ENCODE measurements around the gene KNOP1. TPM values are rescaled to one million over a fixed set of nuclear protein-coding genes. Genes with fewer than 3 reads are reported as not detected.
"Not testable (repeated sequence)": the region's sequence is repeated elsewhere in the genome, so short reads cannot be mapped to it uniquely, and the experiment has no call there.

Gene KNOP1
- total RNA-seq, 6 experiments from 2014 or later, result 11.0 to 16.3 (median 13.9) TPM

GRCh38 chr16:19685176-19685575 lies 32.9 kb downstream of the KNOP1 start:
- DNase-seq, result no peak
- H3K27ac Mint-ChIP-seq, result no peak overlapping the region
- H3K4me1 Mint-ChIP-seq (ENCODE audit: low read depth), result no peaks in the 10 kb centered on the region
- peaks cover 42% of the 10 kb centered on the region for H3K36me3 Mint-ChIP-seq (ENCODE audit: low read depth)
- TF ChIP-seq, protein P1, sequence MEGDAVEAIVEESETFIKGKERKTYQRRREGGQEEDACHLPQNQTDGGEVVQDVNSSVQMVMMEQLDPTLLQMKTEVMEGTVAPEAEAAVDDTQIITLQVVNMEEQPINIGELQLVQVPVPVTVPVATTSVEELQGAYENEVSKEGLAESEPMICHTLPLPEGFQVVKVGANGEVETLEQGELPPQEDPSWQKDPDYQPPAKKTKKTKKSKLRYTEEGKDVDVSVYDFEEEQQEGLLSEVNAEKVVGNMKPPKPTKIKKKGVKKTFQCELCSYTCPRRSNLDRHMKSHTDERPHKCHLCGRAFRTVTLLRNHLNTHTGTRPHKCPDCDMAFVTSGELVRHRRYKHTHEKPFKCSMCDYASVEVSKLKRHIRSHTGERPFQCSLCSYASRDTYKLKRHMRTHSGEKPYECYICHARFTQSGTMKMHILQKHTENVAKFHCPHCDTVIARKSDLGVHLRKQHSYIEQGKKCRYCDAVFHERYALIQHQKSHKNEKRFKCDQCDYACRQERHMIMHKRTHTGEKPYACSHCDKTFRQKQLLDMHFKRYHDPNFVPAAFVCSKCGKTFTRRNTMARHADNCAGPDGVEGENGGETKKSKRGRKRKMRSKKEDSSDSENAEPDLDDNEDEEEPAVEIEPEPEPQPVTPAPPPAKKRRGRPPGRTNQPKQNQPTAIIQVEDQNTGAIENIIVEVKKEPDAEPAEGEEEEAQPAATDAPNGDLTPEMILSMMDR (IDR thresholded peaks at IDR 0.05), result no peak
- no peak overlapping the region for H3K4me3 Mint-ChIP-seq
- H3K27me3 Mint-ChIP-seq (ENCODE audit: insufficient read depth), result no peaks in the 10 kb centered on the region; the same call in none of the 2 replicates
- peaks cover 6% of the 10 kb centered on the region; the same call in 1 of the 2 replicates for H3K9me3 Mint-ChIP-seq

GRCh38 chr16:19683453-19684236 lies 34.4 kb downstream of the KNOP1 start:
- peaks cover 42% of the 10 kb centered on the region for H3K36me3 Mint-ChIP-seq (ENCODE audit: low read depth)
- no peaks in the 10 kb centered on the region for H3K4me1 Mint-ChIP-seq (ENCODE audit: low read depth)
- H3K27me3 Mint-ChIP-seq (ENCODE audit: insufficient read depth), result no peaks in the 10 kb centered on the region; the same call in 1 of the 2 replicates
- no peak for DNase-seq
- H3K27ac Mint-ChIP-seq, result no peak overlapping the region
- TF ChIP-seq, protein P1 (IDR thresholded peaks at IDR 0.05), result no peak
- peaks cover 6% of the 10 kb centered on the region; the same call in 1 of the 2 replicates for H3K9me3 Mint-ChIP-seq
- no peak overlapping the region for H3K4me3 Mint-ChIP-seq

DNA sequence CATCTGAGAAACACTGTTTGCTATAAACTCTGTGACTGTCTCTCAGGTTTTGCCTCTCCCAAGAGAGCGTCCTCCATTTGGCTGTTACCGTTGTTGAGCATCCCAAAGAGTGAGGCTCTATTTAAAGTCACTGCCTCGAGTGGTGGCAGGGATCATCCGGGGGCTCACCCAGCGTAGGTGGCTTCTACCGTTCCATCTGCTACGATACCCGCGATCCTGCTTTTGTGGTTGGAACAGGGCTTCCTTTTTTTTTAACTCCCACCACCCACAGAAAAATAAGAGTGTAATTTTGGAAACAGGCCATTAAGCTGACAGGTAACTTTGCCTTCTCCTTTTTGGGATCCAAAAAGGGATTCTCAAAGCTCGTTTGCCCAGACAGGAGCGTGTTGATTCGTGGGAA lies 36.4 kb downstream of the KNOP1 start:
- Mint-ChIP-seq H3K27ac (no peak overlapping the region), H3K27me3 (ENCODE audit: insufficient read depth) (no peaks in the 10 kb centered on the region; the same call in 1 of the 2 replicates), H3K36me3 (ENCODE audit: low read depth) (peaks cover 39% of the 10 kb centered on the region), H3K4me3 (no peak overlapping the region), H3K9me3 (peaks cover 6% of the 10 kb centered on the region; the same call in 1 of the 2 replicates), H3K4me1 (ENCODE audit: low read depth) (no peaks in the 10 kb centered on the region)
- TF ChIP-seq, protein P1 (IDR thresholded peaks at IDR 0.05), result no peak
- DNase-seq, result no peak

- Mint-ChIP-seq H3K4me1 (ENCODE audit: low read depth) (no peaks in the 10 kb centered on the region), H3K9me3 (peaks cover 6% of the 10 kb centered on the region; the same call in 1 of the 2 replicates), H3K27me3 (ENCODE audit: insufficient read depth) (no peaks in the 10 kb centered on the region; the same call in 1 of the 2 replicates), H3K36me3 (ENCODE audit: low read depth) (peaks cover 40% of the 10 kb centered on the region), H3K4me3 (no peak overlapping the region), H3K27ac (no peak overlapping the region)
- TF ChIP-seq, protein P1 (IDR thresholded peaks at IDR 0.05), result peak; percentile 50; the same call in 1 of the 2 replicates
- no peak for DNase-seq
Measured at GRCh38 chr16:19680881-19681340, 37.1 kb downstream of the KNOP1 start.

GRCh38 chr16:19679281-19679680 lies 38.7 kb downstream of the KNOP1 start:
- H3K9me3 Mint-ChIP-seq; H3K4me1 Mint-ChIP-seq (ENCODE audit: low read depth); H3K27me3 Mint-ChIP-seq (ENCODE audit: insufficient read depth); DNase-seq; H3K27ac Mint-ChIP-seq; H3K4me3 Mint-ChIP-seq: not testable (repeated sequence)
- peaks cover 34% of the 10 kb centered on the region for H3K36me3 Mint-ChIP-seq (ENCODE audit: low read depth)

- no peak for DNase-seq
- H3K27ac Mint-ChIP-seq, result no peak overlapping the region
- no peak overlapping the region for H3K4me3 Mint-ChIP-seq
- TF ChIP-seq, protein P1 (IDR thresholded peaks at IDR 0.05), result no peak
- no peaks in the 10 kb centered on the region for H3K4me1 Mint-ChIP-seq (ENCODE audit: low read depth)
- no peaks in the 10 kb centered on the region for H3K9me3 Mint-ChIP-seq
- H3K36me3 Mint-ChIP-seq (ENCODE audit: low read depth), result peaks cover 31% of the 10 kb centered on the region
- no peaks in the 10 kb centered on the region; the same call in 1 of the 2 replicates for H3K27me3 Mint-ChIP-seq (ENCODE audit: insufficient read depth)
Measured at GRCh38 chr16:19678804-19679203, 39.2 kb downstream of the KNOP1 start.
